ENCODE data around the gene CACTIN.
"Not testable (repeated sequence)": the region's sequence is repeated elsewhere in the genome, so short reads cannot be mapped to it uniquely, and the experiment has no call there.

CACTIN gene

DNA sequence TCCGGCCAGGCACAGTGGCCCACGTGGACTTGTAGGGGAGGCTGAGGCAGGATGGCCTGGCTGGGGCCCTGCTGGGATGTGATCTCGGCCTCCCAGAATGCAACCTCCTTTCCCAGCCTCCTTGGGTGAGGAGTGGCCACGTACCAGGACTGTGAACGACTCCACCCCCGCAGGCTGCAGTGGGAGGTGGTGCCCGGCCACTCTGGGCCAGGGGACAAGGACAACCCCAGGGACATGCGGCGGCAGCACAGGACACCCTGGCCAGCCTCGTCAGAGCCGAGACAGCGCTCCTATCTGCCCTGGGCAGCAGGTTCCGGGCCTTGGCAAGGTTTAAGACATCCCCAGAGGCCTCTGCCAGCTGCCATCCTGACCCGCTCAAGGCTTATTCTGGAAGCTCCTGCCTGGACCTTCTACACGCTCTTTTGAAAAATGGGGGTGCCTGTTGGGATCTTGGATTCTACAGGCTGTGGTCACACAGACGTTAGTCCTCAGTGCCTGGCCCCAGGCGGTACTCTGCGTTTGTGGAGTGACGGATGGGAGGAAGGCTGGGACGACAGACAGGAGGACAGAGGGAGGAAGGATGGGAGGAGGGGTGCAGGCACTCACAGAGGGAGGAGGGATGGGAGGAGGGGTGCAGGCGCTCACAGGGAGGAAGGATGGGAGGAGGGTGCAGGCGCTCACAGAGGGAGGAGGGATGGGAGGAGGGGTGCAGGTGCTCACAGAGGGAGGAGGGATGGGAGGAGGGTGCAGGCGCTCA lies 19.9 kb upstream of the CACTIN start:
- DNase-seq (ENCODE audit: low read depth), result no peak

DNA sequence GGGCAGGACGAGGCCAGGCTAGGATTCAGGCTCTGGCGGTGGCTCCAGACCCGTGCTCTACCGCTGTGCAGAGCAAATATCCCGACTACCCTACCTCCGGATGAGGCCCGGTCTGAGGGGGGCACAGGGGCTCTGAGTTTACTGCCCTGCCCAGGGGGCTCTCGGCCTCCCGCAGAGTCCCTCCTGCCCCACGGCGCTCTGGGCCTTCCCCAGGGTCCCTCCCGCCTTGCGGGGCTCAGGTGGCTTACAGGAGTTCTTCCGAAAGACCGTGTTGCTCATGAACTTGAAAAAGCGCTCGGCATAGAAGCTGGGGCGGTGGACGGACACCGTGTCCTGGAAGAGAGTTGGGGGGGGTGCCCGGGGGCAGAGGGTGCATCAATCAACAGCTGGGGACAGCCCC lies 19.1 kb upstream of the CACTIN start:
- no peak for DNase-seq (ENCODE audit: low read depth)

DNA sequence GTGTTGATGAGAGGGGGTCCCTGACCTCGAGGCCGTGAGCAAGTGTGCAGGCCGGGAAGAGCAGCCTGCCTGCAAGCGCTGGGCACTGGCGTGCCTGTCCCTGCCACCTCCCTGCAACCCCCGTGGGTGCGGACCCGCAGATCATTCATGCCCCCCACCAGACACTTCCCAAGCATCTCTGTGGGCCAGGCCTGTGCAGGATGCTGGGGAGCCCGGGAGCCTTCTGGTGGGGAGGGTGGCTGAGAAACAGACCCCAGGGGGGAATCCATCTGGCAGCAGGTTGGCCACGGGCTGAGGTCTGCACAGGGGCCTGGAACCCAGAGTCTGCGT lies 18.4 kb upstream of the CACTIN start:
- DNase-seq (ENCODE audit: low read depth), result no peak

DNA sequence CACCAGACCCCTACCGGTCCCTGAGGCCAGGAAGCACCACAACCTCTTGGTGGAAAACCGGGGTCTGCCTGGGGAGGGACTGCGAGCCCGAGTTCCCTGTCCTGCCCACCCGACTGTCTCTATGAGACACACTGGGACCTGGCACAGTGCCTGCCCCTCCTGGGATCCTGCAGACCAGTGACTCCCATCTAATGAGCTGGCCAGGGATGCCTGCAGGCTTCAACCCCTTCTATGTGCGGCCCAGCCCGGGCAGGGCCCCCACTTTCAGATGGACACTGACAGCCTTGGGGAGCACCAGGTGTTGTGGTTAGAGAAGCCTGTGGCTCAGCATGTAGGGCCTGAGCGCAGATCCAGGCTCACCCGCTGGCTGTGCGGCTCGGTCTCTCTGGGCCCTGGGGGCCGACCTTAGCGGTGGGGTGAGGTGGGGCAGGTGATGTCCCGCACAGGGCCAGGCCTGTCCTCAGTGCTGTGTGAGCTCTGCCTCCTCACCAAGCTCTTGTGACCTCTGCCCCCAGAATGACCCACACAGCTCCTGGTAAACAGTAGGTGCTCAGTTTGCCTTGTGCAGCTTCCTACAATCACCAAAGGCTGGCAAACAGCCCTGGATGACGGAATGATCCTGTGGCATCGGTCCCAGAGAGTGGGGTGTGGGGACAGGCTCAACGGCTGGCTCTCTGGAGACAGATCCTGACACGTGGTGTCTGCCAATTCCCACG lies 17.9 kb upstream of the CACTIN start:
- no peak for DNase-seq (ENCODE audit: low read depth)

DNA sequence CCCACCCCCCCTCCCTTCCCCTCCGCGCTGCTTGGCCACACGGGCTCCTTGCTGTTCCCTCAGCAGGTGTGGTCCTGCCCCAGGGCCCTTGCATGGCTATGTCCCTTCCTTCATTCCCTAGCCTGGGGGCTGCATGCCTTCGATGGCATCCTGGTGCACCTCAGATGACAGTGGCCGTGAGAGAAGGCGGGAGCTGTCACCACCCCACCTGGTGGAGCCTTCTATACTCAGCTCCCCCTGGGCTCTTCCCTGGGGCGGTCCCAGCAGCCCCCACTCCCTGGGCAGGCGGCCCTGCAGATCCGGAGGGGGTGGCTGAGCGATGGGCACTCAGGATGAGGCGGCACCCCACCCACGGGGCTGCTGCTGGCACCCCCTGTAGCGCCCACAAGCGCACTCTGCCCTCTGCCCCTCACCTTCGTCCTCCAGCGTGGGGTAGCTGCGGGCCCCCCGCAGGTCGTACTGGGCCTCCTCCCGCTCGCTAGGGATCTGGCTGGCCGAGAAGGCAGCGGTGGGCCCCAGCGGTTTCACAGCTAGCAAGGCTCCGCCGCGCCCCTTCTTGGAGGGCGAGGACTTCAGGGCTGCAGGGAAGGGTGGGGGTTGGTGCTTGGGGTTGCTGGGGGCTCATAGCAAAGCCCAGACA lies 17.2 kb upstream of the CACTIN start:
- no peak for DNase-seq (ENCODE audit: low read depth)

DNA sequence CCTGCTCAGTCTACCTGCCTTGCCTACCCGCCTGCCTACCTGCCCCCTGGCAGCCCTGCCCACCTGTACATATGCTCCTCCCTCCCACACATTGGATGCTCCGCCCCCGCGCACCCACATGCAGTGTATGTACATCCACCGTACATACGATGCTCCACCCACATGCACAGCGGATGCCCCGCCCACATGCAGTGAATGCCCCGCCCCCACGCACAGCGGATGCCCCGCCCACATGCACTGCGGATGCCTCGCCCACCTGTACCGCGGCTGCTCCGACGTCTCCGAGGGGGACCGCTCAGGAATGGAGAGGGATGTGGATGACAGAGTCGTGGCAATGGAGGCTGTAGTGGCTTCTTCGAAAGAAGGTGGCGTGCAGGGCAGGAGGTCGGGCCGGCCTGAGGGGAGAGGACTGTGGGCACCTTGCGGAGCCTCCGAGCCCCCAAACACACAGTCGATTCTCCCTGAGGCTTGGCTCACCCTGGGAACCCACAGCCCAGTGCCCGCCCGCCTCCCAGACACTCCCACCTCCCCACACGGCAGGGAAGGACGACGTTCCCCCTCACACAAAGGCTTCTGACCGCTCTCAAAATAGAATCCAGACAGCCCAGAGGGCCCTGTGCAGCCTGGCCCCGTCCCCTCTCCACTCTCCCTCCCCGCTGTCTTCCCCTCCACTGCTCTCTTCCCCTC lies 16.5 kb upstream of the CACTIN start:
- no peak for DNase-seq (ENCODE audit: low read depth)

DNA sequence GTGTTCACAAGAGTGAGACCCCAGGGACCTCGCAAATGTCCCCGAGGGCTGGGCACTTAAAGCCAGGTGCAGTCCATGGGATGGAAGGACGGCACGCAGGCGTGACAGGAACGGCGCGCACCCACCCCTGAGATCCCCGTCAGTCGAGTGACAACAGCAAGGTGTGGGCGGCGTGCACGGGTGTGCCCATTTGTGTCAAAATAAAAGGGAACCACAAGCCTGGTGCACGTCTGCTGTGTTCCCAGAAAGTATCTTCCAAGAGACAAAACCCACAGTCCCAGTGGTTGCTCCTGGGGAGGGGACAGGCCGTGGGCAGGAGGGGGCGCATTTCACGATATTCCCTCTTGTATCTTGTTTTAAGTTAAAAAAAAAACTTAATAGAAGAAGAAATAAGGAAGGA lies 15.7 kb upstream of the CACTIN start:
- no peak for DNase-seq (ENCODE audit: low read depth)

DNA sequence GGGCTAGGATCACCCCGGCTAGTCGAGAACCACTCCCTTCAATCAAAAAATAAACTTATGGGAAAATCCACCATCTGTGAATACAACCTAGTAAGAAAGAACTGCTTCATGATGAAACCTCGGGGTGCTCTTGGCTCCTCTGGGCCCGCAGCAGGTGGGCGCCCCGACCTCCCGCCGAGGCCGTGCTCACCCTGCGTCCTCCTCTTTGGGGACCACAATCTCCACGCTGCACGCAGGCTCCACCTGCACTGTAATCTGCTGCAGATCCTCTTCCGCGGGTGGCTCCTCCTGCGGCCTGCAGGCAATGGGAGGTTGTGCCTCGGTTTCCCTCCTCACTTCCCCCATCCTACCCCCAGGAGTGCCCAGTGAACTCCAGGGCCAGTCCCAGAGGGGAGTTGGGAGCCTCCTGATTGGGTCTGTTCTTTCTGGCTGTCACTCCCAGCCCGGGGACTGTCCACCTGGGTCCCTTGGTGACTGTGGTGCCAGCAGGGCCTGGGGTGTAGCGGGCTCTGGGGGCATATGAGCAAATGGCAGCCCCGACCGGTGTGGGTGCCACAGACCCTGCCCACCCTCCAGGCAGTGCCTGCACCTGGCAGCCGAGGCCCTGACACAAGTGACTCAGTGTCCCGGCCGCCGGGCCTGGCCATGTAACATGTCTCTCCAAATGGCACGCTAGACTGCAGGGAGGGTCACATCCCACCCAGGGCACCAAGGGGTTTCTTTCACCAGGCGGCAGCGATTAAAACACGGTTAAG lies 15.1 kb upstream of the CACTIN start:
- no peak for DNase-seq (ENCODE audit: low read depth)

DNA sequence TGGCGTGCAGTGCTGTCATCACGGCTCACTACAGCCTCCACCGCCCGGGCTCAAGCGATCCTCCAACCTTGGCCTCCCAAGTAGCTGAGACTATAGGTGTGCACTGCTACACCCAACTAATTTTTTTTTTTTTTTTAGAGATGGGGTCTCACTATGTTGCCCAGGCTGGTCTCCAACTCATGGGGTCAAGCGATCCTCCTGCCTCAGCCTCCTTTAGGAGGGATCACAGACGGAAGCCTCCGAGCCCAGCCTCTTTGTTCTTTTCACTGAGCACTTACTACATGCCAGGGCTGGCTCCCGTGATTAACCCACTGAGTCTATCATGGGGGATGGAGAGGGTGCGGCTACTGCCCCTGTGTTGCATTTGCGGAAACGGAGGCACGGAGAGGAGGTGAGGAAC lies 12.9 kb upstream of the CACTIN start:
- no peak for DNase-seq (ENCODE audit: low read depth)

DNA sequence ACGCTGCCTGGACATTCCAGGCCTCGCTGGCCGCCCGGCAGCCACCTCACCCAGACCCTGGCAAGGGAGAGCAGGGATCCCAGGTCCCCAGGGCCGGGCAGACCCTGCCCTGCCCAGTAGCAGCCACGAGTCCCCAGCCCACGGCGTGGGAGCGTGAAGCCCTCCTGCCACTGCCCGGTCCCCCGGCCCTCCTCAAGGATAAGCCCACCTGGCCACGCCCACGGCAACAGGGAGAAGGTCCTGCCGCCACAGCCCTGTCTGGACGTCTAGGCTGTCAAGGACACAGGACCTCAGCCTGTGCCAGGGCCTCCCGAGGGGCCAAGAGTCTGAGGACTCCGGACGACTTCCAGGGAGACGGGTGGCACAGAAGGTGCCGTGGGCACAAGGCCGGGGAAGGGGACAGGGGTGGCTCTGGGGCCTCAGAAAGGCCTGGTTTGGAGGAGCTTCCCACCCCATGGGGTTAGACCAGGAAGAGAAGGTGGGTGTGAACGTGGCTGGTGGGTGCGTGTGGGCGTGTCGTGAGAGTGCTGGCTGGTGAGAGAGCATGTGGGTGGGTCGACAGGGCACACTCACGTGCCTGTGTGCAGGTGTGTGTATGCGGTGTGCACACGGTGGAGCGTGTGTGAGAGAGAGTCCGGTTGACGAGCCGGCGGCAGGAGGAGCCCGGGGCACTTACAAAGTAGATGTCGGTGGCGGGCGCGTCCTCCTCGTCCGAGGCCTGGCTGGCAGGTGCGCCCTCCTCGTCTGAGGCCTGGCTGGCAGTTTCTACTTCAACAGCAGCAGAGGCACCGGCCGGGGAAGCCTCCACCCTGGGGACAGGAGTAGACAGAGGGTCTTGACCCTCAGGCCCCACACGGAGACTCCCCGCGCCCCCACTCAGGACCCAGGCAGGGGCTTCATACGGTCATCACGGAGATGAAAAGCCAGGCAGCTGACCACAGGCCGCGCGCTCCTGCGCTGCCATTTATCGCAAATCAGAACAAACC lies 11.9 kb upstream of the CACTIN start:
- DNase-seq (ENCODE audit: low read depth), result no peak

DNA sequence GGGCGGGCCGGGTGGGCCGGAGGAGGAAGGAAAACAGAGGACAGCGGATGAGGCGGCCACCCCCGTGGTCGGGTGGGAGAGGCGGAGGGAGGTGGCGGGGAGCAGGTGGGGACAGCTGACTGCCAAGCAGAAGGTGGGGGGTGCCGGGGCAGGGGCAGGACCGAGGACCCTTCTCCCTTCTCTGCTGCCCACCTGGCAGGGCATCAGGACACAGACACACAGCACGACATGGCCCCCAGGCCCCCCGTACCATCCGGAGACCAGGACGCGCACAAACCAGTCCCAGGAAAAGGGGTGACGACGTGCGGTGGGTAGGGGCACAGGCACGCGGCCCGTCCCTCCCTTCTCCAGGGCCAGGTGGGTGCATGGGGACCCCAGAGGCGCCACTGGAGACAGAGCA lies 11.0 kb upstream of the CACTIN start:
- DNase-seq (ENCODE audit: low read depth), result no peak

DNA sequence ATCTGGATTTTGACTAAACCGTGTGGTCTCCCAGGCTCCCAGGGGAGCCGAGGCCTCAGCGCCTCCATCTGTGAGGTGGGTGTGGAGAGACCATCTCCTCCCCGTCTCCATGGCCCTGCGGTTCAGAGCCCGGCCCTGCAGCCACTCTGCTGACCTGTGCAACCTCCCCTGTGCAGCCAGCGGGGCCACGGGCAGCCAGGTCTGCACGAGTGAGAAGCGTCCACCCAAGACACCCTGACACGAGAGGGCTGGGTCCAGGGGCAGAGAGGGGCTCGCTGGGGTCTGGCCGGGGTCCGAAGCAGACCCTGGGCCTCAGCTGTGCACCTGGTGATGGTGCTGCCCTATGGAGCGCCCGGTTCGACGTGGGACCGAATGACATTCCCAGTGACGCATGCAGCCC lies 10.4 kb upstream of the CACTIN start:
- DNase-seq (ENCODE audit: low read depth), result no peak

DNA sequence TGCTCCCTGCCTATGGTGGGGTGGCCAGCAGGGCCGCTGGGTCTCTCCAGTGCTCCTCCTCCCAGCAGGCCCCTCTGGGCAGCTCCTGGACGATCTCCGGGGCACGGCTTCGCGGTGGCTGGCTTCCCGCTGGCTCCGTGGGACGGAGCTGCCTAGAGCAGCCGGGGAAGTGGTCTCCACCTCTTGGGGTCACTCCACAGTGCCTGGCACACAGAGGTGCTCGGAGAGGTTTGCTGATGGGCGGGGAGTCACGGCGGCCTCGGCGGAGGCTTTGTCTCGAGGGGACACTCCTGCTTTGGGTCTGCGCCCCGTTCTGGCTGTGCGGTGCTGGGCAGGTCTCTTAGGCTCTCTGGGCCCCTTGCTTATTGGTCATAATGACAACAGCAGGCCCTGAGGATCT lies 9.9 kb upstream of the CACTIN start:
- DNase-seq (ENCODE audit: low read depth), result no peak

DNA sequence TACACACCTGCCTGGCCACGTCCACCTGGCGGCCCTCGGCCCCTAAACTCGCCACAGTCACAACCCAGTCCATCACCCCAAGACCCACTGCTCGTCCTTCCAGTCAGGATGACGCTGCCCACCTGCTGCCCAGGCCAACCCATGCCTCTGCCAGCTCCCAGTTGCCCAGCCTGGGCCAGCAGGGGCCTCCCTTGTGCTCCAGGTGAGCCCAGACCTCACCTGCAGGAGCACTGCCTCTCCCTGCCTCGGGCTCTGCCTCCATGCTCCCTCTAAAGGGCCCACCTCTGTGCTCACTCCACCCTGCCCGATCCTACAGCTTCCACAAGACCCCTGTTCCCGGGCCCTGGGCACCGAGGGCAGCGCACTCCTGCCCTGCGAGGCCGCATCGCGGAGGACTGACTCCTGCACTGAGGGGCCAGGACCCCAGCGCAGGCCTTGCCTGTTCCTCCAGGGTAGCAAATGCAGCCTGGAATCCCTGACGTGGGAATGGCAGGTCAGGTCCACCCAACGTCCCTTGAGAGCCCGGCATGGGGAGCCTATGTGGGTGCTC lies 8.0 kb upstream of the CACTIN start:
- no peak for DNase-seq (ENCODE audit: low read depth)

DNA sequence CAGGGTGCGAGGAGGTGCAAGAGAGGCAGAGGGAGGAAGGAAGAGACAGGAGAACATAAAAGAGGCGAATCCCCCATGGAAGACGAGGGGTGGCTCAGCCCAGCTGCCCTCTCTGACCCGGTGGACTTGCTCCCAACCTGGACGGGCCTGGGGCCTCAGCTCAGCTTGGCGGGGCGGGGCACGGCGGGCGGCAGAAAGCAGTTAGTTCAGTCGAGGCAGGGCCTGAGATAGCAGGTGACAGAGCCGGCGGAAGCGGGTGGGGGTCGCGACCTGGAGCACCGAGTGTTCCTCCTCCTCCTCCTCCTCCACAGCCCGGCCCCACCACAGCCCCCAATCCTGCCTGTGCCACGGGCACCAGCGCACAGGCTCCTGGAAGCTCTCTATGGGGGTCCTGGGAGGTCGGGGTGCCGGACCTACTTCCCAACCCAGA lies 7.0 kb upstream of the CACTIN start:
- no peak for DNase-seq (ENCODE audit: low read depth)

DNA sequence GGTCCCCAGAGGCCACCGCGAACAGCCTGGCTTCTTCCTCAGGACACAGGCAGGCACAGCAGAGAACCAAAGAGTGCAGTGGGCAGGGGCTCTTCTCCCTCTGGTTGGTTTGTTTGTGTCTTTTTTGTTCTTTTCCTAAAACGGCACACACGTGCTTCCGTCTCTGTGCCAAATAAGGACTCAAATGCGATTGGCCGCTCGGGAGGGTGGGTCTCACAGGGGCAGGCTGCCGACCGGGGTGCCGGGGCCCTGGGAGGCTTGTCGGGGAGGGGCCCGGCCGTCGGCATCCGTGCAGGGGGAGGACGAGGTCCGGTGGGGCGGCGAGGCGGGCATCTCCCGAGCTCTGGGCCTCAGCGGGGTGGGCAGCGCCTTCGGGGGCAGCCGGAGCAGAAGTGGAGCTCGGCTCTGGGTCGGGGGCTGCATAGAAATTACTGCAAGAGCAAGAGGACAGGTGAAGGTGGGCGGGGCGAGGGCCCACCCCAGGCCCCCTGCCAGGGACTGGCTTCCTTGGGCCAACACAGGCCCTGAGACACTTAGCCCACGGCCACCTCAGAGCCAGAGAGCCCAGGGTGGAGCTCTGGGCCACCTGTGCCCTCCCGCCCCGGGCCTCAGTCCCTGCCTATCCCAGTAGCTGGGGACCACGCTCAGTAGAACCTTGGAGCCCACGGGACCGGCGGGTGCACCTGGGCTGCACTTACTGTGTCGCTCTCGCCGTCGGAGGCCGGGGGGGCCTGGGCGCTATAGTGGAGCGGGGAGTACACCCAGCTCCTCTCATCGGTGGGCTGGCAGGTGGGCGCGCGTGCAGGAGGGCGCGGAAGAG lies 6.4 kb upstream of the CACTIN start:
- DNase-seq (ENCODE audit: low read depth), result no peak

DNA sequence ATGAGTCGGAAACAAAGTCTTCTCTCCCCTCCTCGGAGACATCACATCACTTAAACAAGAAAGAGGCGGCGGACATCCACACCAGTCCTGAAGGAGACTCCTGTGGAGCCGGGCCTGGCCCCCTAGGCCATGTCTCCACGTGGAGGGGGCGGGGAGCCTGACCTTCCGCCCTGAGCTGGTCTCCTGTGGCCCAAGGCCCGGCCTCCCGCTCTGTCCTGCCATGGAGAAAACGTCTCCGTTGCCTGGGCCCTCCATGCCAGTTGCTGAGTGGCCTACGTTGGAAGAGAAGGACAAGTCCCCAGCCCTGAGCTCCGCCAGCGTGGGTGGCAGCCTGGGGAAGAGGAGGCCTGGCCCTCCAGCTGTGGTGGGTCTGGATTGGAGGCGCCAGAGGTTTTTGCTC lies 5.5 kb upstream of the CACTIN start:
- DNase-seq (ENCODE audit: low read depth), result no peak

DNA sequence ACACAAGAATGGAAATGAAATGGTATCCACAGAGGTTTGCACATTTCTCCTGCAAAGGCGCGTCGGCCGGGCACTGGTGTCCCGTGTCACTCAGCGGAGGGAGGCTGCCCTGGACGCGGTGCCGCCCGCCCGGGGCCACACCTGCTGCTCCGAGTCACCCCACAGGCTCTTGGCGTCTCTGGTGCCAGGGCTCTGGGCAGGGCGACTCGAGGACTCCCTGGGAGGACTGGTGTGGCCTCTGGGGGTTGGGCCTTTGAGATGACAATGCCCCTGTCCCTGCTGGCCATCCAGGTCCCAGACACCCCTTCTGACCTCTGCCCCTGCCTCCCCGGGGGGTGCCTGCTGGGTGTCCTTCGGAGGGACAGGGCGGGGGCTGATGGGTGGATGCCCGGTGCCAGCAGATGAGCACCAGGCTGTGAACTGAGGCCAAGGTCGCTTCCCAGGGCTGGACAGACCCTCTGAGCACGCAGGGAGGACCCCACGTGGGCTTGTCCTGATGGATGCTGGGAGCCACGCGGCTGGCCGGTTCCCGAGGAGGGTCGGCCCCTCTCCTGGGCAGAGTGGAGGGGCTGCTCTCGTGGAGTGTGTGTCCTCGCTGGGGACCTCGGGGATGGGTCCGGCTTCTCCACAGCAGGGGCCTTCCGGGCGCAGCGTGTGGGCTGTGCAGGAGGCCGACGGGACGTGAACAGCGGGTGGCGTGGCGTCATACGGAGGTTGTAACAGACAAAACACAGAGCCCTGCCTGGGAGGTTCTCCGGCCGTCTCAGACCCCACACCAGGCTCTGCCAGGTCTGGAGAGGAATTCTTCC lies 4.7 kb upstream of the CACTIN start:
- no peak for DNase-seq (ENCODE audit: low read depth)

DNA sequence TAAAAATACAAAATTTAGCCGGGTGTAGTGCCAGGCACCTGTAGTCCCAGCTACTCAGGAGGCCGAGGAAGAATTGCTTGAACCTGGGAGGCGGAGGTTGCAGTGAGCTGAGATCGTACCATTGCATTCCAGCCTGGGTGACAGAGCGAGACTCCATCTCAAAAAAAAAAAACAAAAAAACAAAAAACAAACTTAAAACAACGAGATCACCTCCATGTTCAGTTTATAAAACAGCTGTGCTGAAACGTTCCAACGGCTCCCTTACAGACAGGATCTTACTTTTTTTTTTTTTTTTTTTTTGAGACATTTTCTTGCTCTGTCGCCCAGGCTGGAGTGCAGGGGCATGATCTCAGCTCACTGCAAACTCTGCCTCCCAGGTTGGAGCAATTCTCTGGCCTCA lies 2.2 kb upstream of the CACTIN start:
- DNase-seq (ENCODE audit: low read depth), result not testable (repeated sequence)
